Measurements from ENCODE around the gene GAREM1. TPM values are rescaled to one million over a fixed set of nuclear protein-coding genes. Genes with fewer than 3 reads are reported as not detected.

Gene GAREM1
- total and polyA plus RNA-seq, 9 of the 15 experiments (the other 6 are each of a cell fraction or from before 2014, with no cell fraction given), result 0.03 to 0.33 (median 0.07) TPM; not detected in 1

DNA sequence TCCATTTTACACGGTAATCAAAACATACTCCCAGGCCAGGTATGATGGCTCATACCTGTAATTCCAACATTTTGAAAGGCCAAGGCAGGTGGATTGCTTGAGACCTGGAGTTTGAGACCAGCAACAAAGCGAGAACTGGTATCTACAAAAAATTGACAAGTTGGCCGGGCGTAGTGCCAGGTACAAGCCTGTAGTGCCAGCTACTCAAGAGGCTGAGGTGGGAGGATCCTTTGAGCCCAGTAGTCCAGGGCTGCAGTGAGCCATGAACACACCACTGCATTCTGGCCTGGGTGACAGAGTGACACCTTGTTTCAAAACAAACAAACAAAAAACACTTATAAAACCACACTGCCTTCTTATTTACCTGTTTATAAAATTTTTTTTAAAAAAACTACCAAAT, 80.8 kb downstream of the GAREM1 start (continued):
- TF ChIP-seq, protein P1, sequence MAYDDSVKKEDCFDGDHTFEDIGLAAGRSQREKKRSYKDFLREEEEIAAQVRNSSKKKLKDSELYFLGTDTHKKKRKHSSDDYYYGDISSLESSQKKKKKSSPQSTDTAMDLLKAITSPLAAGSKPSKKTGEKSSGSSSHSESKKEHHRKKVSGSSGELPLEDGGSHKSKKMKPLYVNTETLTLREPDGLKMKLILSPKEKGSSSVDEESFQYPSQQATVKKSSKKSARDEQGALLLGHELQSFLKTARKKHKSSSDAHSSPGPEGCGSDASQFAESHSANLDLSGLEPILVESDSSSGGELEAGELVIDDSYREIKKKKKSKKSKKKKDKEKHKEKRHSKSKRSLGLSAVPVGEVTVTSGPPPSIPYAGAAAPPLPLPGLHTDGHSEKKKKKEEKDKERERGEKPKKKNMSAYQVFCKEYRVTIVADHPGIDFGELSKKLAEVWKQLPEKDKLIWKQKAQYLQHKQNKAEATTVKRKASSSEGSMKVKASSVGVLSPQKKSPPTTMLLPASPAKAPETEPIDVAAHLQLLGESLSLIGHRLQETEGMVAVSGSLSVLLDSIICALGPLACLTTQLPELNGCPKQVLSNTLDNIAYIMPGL (CRISPR knock-in tag; IDR thresholded peaks at IDR 0.05), result no peak
- TF ChIP-seq, protein P2, sequence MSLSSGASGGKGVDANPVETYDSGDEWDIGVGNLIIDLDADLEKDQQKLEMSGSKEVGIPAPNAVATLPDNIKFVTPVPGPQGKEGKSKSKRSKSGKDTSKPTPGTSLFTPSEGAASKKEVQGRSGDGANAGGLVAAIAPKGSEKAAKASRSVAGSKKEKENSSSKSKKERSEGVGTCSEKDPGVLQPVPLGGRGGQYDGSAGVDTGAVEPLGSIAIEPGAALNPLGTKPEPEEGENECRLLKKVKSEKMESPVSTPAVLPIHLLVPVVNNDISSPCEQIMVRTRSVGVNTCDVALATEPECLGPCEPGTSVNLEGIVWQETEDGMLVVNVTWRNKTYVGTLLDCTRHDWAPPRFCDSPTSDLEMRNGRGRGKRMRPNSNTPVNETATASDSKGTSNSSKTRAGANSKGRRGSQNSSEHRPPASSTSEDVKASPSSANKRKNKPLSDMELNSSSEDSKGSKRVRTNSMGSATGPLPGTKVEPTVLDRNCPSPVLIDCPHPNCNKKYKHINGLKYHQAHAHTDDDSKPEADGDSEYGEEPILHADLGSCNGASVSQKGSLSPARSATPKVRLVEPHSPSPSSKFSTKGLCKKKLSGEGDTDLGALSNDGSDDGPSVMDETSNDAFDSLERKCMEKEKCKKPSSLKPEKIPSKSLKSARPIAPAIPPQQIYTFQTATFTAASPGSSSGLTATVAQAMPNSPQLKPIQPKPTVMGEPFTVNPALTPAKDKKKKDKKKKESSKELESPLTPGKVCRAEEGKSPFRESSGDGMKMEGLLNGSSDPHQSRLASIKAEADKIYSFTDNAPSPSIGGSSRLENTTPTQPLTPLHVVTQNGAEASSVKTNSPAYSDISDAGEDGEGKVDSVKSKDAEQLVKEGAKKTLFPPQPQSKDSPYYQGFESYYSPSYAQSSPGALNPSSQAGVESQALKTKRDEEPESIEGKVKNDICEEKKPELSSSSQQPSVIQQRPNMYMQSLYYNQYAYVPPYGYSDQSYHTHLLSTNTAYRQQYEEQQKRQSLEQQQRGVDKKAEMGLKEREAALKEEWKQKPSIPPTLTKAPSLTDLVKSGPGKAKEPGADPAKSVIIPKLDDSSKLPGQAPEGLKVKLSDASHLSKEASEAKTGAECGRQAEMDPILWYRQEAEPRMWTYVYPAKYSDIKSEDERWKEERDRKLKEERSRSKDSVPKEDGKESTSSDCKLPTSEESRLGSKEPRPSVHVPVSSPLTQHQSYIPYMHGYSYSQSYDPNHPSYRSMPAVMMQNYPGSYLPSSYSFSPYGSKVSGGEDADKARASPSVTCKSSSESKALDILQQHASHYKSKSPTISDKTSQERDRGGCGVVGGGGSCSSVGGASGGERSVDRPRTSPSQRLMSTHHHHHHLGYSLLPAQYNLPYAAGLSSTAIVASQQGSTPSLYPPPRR (CRISPR knock-in tag; IDR thresholded peaks at IDR 0.05; ENCODE audit: borderline replicate concordance), result no peak
- TF ChIP-seq XRCC4 (IDR thresholded peaks at IDR 0.05; ENCODE audit: extremely low read depth, insufficient read depth, insufficient read length), result no peak
- TF ChIP-seq, protein P3, sequence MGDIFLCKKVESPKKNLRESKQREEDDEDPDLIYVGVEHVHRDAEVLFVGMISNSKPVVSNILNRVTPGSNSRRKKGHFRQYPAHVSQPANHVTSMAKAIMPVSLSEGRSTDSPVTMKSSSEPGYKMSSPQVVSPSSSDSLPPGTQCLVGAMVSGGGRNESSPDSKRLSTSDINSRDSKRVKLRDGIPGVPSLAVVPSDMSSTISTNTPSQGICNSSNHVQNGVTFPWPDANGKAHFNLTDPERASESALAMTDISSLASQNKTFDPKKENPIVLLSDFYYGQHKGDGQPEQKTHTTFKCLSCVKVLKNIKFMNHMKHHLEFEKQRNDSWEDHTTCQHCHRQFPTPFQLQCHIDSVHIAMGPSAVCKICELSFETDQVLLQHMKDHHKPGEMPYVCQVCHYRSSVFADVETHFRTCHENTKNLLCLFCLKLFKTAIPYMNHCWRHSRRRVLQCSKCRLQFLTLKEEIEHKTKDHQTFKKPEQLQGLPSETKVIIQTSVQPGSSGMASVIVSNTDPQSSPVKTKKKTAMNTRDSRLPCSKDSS (IDR thresholded peaks at IDR 0.05; ENCODE audit: low read depth, partially characterized antibody), result no peak
